GM06990 (cell line): ENCODE results near the gene SPA17.

ENCODE experiments used
- DNase-seq: peaks from one replicate; pipeline ENCODE4 v3.0.0-alpha.2; 2011; ENCODE audit not compliant: insufficient read length; ENCODE audit errors: extremely low read depth
- H3K27me3 ChIP-seq: replicated peaks from 2 replicates; pipeline ENCODE4 v1.6.0; 2011; ENCODE audit warnings: low read length; ENCODE audit not compliant: control insufficient read depth, insufficient read depth
- H3K36me3 ChIP-seq: 2 replicates; pipeline ENCODE4 v1.5.1; 2011; ENCODE audit warnings: low read length; ENCODE audit not compliant: control insufficient read depth, insufficient read depth
- H3K4me3 ChIP-seq: replicated peaks from 2 replicates; pipeline ENCODE4 v1.5.1; 2011; ENCODE audit warnings: low read depth, mild to moderate bottlenecking, control low read depth, low read length
- TF ChIP-seq, protein P1 (sequence below): IDR thresholded peaks from 2 replicates; pipeline ENCODE4 v1.5.1; 2011; ENCODE audit warnings: low read length, control low read depth, mild to moderate bottlenecking, inconsistent platforms; ENCODE audit not compliant: insufficient read depth, poor library complexity, severe bottlenecking

SPA17 gene

DNA sequence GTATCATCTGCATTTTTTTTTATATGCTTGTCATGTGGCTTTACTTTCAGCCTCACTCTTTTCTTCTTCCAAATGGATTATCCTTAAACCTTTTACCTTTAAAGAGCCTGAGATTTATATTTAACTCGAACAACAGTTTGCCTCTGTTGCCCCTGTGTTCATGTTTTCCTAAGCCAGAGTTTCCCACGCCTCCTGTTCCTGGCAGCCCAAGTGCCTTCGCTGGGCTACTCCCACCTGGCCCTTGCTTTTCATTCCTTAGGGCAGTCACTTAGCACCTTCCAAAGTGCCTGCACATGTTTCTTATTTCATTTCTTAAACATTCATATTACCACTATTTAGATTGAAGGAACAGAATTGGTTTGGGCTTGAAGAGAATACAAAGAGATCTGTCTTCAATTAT lies 37.8 kb upstream of the SPA17 start:
- H3K36me3 ChIP-seq, result peaks cover 18% of the 10 kb centered on the region
- TF ChIP-seq, protein P1, sequence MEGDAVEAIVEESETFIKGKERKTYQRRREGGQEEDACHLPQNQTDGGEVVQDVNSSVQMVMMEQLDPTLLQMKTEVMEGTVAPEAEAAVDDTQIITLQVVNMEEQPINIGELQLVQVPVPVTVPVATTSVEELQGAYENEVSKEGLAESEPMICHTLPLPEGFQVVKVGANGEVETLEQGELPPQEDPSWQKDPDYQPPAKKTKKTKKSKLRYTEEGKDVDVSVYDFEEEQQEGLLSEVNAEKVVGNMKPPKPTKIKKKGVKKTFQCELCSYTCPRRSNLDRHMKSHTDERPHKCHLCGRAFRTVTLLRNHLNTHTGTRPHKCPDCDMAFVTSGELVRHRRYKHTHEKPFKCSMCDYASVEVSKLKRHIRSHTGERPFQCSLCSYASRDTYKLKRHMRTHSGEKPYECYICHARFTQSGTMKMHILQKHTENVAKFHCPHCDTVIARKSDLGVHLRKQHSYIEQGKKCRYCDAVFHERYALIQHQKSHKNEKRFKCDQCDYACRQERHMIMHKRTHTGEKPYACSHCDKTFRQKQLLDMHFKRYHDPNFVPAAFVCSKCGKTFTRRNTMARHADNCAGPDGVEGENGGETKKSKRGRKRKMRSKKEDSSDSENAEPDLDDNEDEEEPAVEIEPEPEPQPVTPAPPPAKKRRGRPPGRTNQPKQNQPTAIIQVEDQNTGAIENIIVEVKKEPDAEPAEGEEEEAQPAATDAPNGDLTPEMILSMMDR, result no peak
- H3K4me3 ChIP-seq, result no peak overlapping the region
- no peak for DNase-seq
- no peaks in the 10 kb centered on the region for H3K27me3 ChIP-seq

DNA sequence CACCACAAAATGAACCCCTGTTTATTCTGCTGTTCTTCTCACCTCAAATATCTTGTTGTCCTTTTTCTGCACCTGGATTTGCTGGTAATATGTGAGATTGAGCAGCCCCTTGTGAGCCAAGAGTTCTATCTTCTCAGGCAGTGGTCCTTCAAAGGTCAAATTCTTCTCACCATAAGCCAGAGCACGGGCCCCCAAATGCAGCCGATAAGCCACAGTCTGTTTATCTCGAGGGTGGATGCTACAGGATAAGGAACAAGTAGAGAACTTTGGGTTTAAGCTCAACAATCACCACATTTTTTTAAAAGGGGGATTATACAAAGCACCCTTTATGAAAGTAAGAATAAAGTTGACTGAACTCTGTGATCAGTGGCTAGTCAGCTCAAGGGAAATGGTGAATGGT lies 35.2 kb upstream of the SPA17 start:
- TF ChIP-seq, protein P1, result no peak

DNA sequence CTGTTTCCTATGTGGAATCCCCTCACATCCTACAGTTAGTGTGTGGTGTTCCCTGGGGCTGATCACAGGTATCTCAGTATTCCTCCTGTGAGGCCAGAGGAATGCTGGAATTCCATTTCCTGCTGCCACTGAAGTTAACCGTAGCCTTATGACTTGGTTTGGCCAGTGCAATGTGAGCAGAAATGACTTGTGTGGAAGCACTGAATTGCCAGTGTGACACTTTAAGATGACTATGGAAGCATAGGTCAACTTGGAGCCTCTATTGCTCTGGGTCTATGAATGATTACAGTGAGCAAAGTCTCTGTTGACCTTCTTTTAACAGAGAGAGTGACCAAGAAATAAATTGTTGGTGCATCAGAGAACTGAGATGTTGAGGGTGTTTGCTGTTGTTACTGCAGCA lies 34.5 kb upstream of the SPA17 start:
- Histone ChIP-seq H3K27me3 (no peaks in the 10 kb centered on the region), H3K36me3 (peaks cover 9% of the 10 kb centered on the region), H3K4me3 (no peak overlapping the region)
- TF ChIP-seq, protein P1, result no peak
- no peak for DNase-seq

More for the DNA sequence above, 35.2 kb upstream of the SPA17 start:
- Histone ChIP-seq H3K36me3 (peaks cover 9% of the 10 kb centered on the region), H3K27me3 (no peaks in the 10 kb centered on the region), H3K4me3 (no peak overlapping the region)
- DNase-seq, result no peak

DNA sequence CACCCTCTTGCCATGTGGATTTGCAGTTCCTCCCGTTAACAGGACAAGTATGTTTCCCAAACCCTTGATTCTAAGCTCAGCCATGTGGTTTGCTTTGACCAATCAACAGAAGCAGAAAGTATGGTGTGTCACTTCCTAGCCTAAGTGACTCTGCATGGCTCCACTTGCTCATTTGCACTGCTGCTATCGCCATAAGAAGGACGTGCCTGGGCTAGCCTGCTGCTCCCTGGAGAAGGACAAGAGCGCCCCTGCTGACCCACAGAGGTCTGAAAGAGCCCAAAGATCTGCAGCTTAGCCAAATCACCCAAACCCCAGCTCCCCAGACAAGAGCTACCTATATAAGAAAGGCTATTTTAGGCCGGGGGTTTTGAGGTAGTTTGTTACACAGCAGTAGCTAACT lies 33.0 kb upstream of the SPA17 start:
- no peak for DNase-seq
- H3K27me3 ChIP-seq, result no peaks in the 10 kb centered on the region
- TF ChIP-seq, protein P1, result no peak
- H3K4me3 ChIP-seq, result no peak overlapping the region
- peaks cover 9% of the 10 kb centered on the region for H3K36me3 ChIP-seq

DNA sequence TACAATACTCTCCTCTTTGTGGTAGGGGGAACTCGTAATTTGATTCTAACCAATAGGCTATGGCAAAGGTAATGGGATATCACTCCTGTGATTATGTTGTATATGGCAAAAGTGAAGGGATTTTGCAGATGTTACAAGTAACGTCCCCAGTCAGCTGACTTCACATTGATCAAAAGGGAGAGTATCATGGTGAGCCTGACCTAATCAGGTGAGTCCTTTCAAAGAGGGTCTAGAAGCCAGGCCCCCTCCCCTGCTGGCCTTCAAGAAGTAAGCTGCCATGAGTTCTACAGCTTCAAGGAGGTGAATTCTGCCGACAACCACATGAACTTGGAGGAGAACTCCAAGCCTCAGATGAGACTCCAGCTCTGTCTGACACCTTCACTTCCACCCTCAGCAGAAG lies 31.1 kb upstream of the SPA17 start:
- no peak overlapping the region for H3K4me3 ChIP-seq
- no peaks in the 10 kb centered on the region for H3K27me3 ChIP-seq
- TF ChIP-seq, protein P1, result no peak
- no peak for DNase-seq
- peaks cover 9% of the 10 kb centered on the region for H3K36me3 ChIP-seq

DNA sequence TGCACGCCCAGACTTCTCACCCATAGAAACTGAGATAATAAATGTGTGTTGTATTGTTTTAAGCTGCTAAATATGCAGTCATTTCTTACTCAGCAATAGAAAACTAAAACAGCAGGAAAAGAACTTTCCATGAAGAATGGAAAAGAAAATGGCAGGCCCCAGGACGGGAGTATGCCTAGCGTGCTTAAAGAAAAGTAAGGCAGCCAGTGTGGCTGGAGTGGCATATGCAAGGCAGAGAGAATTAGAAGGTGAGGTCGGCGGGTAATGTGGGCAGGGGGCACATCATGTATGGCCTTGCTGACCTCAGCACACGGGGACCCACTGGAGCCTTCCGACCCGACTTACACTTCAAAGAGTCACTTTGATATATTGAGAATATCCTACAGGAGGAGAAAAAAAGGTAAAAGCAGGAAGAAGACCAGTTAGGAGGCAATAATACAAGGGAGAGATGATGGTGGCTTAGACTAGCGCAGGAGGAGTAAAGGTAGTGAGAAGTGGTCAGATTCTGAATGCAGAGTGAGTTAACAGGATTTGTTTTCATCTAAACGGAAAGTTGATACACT lies 30.6 kb upstream of the SPA17 start:
- TF ChIP-seq, protein P1, result no peak
- Histone ChIP-seq H3K4me3 (no peak overlapping the region), H3K27me3 (no peaks in the 10 kb centered on the region), H3K36me3 (peaks cover 9% of the 10 kb centered on the region)
- DNase-seq, result no peak
